GM23338 (cell line): ENCODE measurements around the gene HOXD9. TPM values are rescaled to one million over a fixed set of nuclear protein-coding genes. Genes with fewer than 3 reads are reported as not detected.
A peak's percentile ranks its signal among the peaks of the same experiment; 100 is the strongest.

Experiments used
- ATAC-seq: fragments of 200-7000 bp; cut with Tn5 transposase; 3 replicates; pipeline ENCODE4 v1.9.1; 2020
- DNase-seq: peaks from one replicate; pipeline ENCODE4 v3.0.0-alpha.2; 2015; ENCODE audit warnings: low spot score
- H2AFZ ChIP-seq: fragments of 200-600 bp; sonication (generic); 2 replicates; pipeline ENCODE4 v1.8.0; 2016; ENCODE audit warnings: antibody characterized with exemption, mild to moderate bottlenecking, moderate library complexity
- H3F3A ChIP-seq: fragments of 200-600 bp; sonication (generic); replicated peaks from 2 replicates; pipeline ENCODE4 v1.8.0; 2017; ENCODE audit warnings: antibody characterized with exemption, mixed run types, low read depth
- H3K27ac ChIP-seq: fragments of 200-600 bp; sonication (generic); 2 replicates; pipeline ENCODE4 v1.6.1; 2016; ENCODE audit warnings: low read depth
- H3K27me3 ChIP-seq: fragments of 200-600 bp; sonication (generic); 2 replicates; pipeline ENCODE4 v1.8.0; 2016; ENCODE audit warnings: mild to moderate bottlenecking, mixed run types, moderate library complexity; ENCODE audit not compliant: insufficient read depth
- H3K36me3 ChIP-seq: fragments of 200-600 bp; sonication (generic); 2 replicates; pipeline ENCODE4 v1.8.0; 2016; ENCODE audit warnings: mild to moderate bottlenecking; ENCODE audit not compliant: insufficient read depth
- H3K4me1 ChIP-seq: fragments of 200-600 bp; sonication (generic); 2 replicates; pipeline ENCODE4 v1.8.0; 2016; ENCODE audit warnings: mild to moderate bottlenecking, moderate library complexity; ENCODE audit not compliant: insufficient read depth
- H3K4me2 ChIP-seq: fragments of 200-600 bp; sonication (generic); 2 replicates; pipeline ENCODE4 v1.7.1; 2017; ENCODE audit warnings: mixed run types
- H3K4me3 ChIP-seq: fragments of 200-600 bp; sonication (generic); 2 replicates; pipeline ENCODE4 v1.6.1; 2016; ENCODE audit warnings: mixed run types
- H3K79me2 ChIP-seq: fragments of 200-600 bp; sonication (generic); replicated peaks from 2 replicates; pipeline ENCODE4 v1.8.0; 2017; ENCODE audit warnings: mild to moderate bottlenecking; ENCODE audit not compliant: insufficient read depth
- H3K9me2 ChIP-seq: fragments of 200-600 bp; sonication (generic); 2 replicates; pipeline ENCODE4 v1.8.0; 2017; ENCODE audit not compliant: insufficient read depth
- H4K20me1 ChIP-seq: fragments of 200-600 bp; sonication (generic); replicated peaks from 2 replicates; pipeline ENCODE4 v1.8.0; 2017; ENCODE audit warnings: mild to moderate bottlenecking; ENCODE audit not compliant: insufficient read depth
- H3K27ac Mint-ChIP-seq: 2 replicates; pipeline ENCODE4 v1.8.0; 2020; ENCODE audit warnings: inconsistent platforms, mild to moderate bottlenecking, moderate library complexity, mixed read lengths
- H3K27me3 Mint-ChIP-seq: 3 replicates; pipeline ENCODE4 v1.8.0; 2022; ENCODE audit warnings: low read depth, mild to moderate bottlenecking, moderate library complexity, mixed read lengths, inconsistent platforms; ENCODE audit not compliant: insufficient read depth, poor library complexity
- H3K36me3 Mint-ChIP-seq: 3 replicates; pipeline ENCODE4 v1.8.0; 2021; ENCODE audit warnings: low read depth, mild to moderate bottlenecking, inconsistent platforms, moderate library complexity, mixed read lengths
- H3K4me1 Mint-ChIP-seq: 3 replicates; pipeline ENCODE4 v1.8.0; 2020; ENCODE audit warnings: mild to moderate bottlenecking, inconsistent platforms, mixed read lengths
- H3K4me3 Mint-ChIP-seq: 3 replicates; pipeline ENCODE4 v1.8.0; 2021; ENCODE audit warnings: moderate library complexity, mild to moderate bottlenecking, inconsistent platforms, mixed read lengths
- H3K9me3 Mint-ChIP-seq: 3 replicates; pipeline ENCODE4 v1.8.0; 2020; ENCODE audit warnings: moderate library complexity, mild to moderate bottlenecking, inconsistent platforms, mixed read lengths
- EZH2 ChIP-seq: fragments of 200-600 bp; sonication (generic); IDR thresholded peaks from one replicate; pipeline ENCODE4 v1.8.0; 2017; ENCODE audit warnings: antibody characterized with exemption, mild to moderate bottlenecking, low read depth; ENCODE audit not compliant: unreplicated experiment
- EZH2phosphoT487 ChIP-seq: fragments of 200-600 bp; sonication (generic); IDR thresholded peaks from one replicate; pipeline ENCODE4 v1.8.1; 2018; ENCODE audit warnings: antibody characterized with exemption; ENCODE audit not compliant: unreplicated experiment
- POLR2AphosphoS5 ChIP-seq: IDR thresholded peaks from 2 replicates; pipeline ENCODE4 v1.6.1; 2016; ENCODE audit warnings: antibody characterized with exemption, low read depth
- STAT1 ChIP-seq: IDR thresholded peaks from one replicate; pipeline ENCODE4 v1.6.1; 2016; ENCODE audit warnings: antibody characterized with exemption; ENCODE audit not compliant: unreplicated experiment
- polyA plus RNA-seq: library from polyadenylated mRNA; unstranded; fragments of >200 nt; fragmentation: Nextera tagmentation; extraction: Ambion mirVana; gene quantifications from 2 replicates; pipeline ENCODE4 v1.2.1, GENCODE V29; 2016
- total RNA-seq: library from RNA; depleted of rRNA; stranded (reverse); fragments of >200 nt; shearing (Covaris generic); gene quantifications from 2 replicates; pipeline ENCODE4 v1.2.3, GENCODE V29; 2014

Gene HOXD9
- total and polyA plus RNA-seq, 2 experiments from 2014 or later = not detected

DNA sequence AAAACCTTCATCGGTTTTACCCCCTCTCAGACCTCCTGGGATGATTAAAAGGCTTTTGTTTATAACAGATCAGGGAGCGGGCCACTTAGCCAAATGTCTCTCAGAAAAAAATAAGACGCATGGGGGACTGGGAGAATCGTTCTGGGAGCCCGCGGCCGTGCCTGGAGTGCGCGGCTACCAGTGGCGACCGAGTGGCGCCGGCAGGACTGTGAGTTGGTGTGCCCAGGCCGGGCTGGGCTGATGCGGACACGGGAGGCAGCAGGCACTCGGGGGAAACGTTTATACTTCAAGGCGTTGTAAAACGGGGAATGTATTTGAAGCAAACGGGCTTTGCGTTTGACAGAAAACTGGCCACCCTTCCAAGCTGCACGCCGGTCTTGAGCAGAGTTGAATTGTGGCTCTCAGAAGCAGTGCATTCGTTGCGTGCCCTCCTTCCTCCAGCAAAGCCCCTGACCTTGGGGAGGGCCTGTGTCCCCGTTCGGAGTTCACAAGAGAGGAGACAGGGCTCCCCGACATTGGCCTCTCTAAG is 10.6 kb upstream of the HOXD9 start:
- Histone ChIP-seq H3K4me1 (peaks cover 38% of the 10 kb centered on the region), H3K9me2 (no peaks in the 10 kb centered on the region), H3K79me2 (no peaks in the 10 kb centered on the region), H3K27me3 (peaks cover 99% of the 10 kb centered on the region), H3K36me3 (no peaks in the 10 kb centered on the region), H3K4me2 (no peak overlapping the region), H3K4me3 (no peak overlapping the region), H2AFZ (no peak overlapping the region), H4K20me1 (peaks cover 35% of the 10 kb centered on the region), H3F3A (peaks cover 51% of the 10 kb centered on the region), H3K27ac (no peak overlapping the region)
- peaks cover 96% of the 10 kb centered on the region for H3K27me3 Mint-ChIP-seq
- H3K9me3 Mint-ChIP-seq = peaks cover 8% of the 10 kb centered on the region
- no peak overlapping the region for H3K4me3 Mint-ChIP-seq
- H3K36me3 Mint-ChIP-seq = peaks cover 5% of the 10 kb centered on the region; the same call in 1 of the 3 replicates
- DNase-seq (no peak), ATAC-seq (no peak)
- TF ChIP-seq EZH2phosphoT487 (peak; percentile 65), EZH2 (peak; percentile 70), POLR2AphosphoS5 (no peak)
- H3K27ac Mint-ChIP-seq = no peak overlapping the region
- H3K4me1 Mint-ChIP-seq = peaks cover 17% of the 10 kb centered on the region

DNA sequence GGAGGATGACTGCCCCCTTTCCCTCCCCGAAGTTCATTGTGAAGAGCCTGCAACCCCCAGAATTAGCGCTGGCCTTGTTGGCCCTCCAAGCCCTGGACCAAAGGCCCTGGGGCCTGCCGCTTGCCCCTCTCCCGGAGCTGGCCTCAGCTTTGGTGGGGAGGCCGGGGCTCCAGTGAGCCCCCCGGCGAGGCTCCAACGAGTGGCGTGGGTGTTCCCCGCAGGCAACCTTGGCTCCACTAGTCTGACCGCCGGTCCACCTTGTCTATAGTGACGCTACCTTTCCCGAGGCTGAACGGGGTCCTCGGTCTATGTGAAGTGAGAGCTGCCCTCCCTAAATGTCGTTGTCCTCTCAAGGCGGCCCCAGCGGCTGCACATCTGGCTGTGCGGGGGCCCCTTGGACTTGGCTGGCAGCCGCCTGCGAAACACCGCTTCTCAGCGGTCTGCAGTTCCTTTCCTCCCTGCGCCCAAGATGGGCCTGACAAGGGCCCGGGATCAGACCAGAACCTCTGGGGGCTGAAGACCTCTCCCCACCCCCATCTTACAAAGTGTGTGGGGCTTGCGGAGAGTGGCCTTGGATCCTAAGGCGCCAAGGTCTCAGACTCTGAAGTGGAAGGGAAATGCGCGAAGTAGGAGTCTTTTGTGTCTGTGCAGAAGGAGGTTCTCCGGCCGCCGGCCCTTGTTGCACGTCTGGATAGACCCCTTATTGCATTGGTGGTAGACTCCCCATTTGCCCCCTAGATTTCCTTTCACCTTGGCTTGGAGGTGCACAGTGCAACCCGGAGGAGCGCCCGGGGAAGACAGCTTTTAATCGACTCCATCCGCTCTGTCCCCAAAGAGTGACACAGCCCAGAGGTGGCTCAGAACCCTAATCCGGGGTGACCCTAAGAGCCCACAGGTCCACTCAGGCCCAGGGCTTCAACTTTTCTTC is 9.9 kb upstream of the HOXD9 start:
- peaks cover 35% of the 10 kb centered on the region for H4K20me1 ChIP-seq
- peaks cover 13% of the 10 kb centered on the region for H3K9me3 Mint-ChIP-seq
- no peak for DNase-seq

DNA sequence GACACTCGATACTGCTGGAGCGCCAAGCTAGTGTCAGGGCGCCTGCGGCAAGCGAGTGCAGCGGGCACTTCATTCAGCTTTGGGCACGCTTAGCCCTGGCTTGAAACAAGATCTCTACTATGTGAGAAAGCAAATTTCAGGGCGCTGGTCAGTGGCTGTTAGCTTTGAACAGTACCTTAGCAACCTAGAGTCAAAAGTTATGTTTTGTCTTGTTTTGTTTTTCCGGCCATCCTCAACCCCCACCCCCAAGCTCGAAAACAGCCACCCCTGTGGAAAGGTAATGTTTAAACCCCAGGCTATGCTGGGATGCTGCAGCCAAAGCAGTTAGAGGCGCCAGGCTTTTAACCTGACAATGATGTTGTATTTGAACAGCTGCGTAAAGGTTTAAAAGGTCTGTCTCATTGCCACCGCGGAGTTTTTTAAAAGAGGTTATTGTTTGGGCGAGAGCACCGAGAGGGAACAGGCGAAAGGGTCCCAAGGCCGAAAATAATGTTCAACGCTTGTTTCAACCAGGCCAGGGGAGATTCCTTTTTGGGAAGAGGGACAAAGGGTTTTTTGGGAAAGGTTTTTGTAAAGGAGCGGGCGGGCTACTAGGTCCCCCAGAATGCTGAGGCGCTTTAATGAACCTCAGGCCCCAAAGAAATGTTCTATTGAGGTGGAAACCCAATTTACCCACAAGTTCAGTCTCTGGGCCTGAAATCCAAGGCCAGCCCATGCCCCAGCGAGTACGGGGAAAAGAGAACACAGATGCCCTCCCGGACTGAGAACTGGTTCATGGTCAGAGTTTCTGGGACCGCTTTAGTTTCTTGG is 8.2 kb upstream of the HOXD9 start:
- Histone ChIP-seq H3F3A (peaks cover 47% of the 10 kb centered on the region), H3K9me2 (no peaks in the 10 kb centered on the region), H3K36me3 (no peaks in the 10 kb centered on the region), H3K4me2 (0 out of 2 replicates have a peak overlapping the region, but pooled peaks have one; percentile 18), H3K27me3 (peaks cover 100% of the 10 kb centered on the region), H2AFZ (no peak overlapping the region), H4K20me1 (peaks cover 30% of the 10 kb centered on the region), H3K27ac (no peak overlapping the region), H3K4me3 (no peak overlapping the region), H3K4me1 (peaks cover 37% of the 10 kb centered on the region), H3K79me2 (no peaks in the 10 kb centered on the region)
- Mint-ChIP-seq H3K27ac (no peak overlapping the region), H3K36me3 (peaks cover 8% of the 10 kb centered on the region; the same call in 2 of the 3 replicates), H3K4me1 (peaks cover 15% of the 10 kb centered on the region), H3K27me3 (peaks cover 100% of the 10 kb centered on the region), H3K9me3 (peaks cover 14% of the 10 kb centered on the region), H3K4me3 (no peak overlapping the region; the same call in 2 of the 3 replicates)
- ATAC-seq (0 out of 3 replicates have a peak, but pooled peaks have one; percentile 4), DNase-seq (no peak)
- TF ChIP-seq EZH2phosphoT487 = peak; percentile 57
- peak; percentile 78 for TF ChIP-seq EZH2
- no peak for TF ChIP-seq STAT1

More for the DNA sequence above, 9.9 kb upstream of the HOXD9 start:
- no peak overlapping the region for H3K27ac ChIP-seq
- peaks cover 52% of the 10 kb centered on the region for H3F3A ChIP-seq
- peak; percentile 77 for TF ChIP-seq EZH2phosphoT487
- peak; percentile 96 for TF ChIP-seq EZH2
- no peak for TF ChIP-seq STAT1
- ATAC-seq = no peak
- no peaks in the 10 kb centered on the region for H3K79me2 ChIP-seq
- H3K27ac Mint-ChIP-seq = no peak overlapping the region
- H3K4me3 ChIP-seq = no peak overlapping the region
- peaks cover 6% of the 10 kb centered on the region; the same call in 1 of the 3 replicates for H3K36me3 Mint-ChIP-seq
- H3K4me2 ChIP-seq = no peak overlapping the region
- peaks cover 38% of the 10 kb centered on the region for H3K4me1 ChIP-seq
- no peak overlapping the region for H3K4me3 Mint-ChIP-seq
- H3K27me3 ChIP-seq = peaks cover 100% of the 10 kb centered on the region
- H3K27me3 Mint-ChIP-seq = peaks cover 98% of the 10 kb centered on the region
- no peaks in the 10 kb centered on the region for H3K9me2 ChIP-seq
- peaks cover 17% of the 10 kb centered on the region for H3K4me1 Mint-ChIP-seq
- no peaks in the 10 kb centered on the region for H3K36me3 ChIP-seq
- H2AFZ ChIP-seq = no peak overlapping the region
